ENCODE data around the gene STIM2.

STIM2 gene

DNA sequence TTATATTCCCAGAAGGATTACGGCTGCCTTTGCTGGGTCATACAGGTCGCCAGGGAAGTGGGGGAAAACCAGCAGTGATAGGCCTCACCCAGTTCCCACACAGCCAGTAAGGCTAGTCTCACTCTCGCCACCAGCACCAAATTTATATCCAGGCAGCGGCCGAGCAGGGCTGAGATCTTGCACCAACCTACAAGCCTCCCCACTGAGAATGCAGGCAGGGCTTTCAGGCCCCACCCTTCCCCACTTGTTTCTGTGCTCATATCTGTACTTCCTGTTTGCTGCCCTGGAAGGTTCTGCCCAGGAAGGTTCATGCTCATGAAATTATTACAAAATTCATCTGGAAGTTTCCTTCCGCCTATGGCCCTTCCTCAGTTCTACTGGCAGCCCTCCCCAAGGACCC, 179.7 kb downstream of the STIM2 start:
- DNase-seq (ENCODE audit: low spot score) = no peak

DNA sequence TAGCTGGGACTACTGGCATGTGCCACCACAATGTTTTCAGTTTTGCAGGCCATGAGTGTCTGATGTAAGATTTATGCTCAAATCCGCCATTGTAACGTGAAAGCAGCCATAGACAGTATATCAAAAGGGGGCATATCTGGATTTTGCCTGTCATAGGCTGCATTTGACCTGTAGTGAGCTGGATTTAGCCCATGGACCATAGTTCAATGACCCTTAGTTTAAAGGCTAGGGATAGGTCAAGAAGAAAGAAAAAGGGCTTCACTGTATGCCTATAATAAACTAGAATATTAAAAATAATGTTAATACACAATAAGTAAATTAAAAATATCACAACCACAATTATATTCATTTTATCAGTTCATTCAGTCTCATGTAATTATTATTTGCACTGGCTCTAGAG, 181.8 kb downstream of the STIM2 start:
- DNase-seq (ENCODE audit: low spot score) = no peak

DNA sequence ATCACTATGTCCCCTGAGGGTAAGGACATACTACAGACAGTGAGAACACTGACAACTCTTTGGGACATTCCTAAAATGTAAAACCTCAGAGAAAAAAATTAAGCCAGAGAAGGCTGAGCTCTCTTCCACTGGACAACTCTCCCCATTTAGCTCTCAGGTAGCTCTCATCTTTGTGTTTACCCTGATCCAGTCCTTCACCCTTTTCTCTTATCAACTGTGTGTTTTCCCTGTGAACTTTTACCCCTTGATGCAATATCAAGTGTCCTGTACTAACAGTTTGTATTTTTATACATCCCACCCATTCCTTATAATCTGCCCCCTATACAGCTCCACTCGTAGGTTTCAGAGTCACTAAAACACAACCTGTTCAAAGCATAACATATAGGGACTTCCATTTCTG, 182.6 kb downstream of the STIM2 start:
- DNase-seq (ENCODE audit: low spot score) = no peak

DNA sequence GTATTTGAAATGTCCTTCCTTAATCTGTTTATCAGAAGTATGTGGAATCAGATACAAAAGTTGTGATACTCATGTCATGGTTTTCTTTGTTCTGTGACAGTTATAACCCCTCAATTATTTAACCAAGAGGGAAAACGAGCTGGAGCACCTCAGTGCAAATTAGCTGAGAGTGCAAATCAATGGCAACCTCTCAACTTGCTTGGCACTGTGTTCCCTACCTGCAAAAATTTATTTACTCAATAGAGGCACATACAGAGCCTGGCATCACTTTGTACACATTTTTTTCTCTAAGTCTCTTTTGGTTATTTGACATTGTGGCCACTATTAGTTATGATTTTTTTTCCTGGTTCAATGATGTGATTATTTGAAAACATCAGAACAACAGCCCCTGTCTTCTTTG, 186.2 kb downstream of the STIM2 start:
- no peak for DNase-seq (ENCODE audit: low spot score)

DNA sequence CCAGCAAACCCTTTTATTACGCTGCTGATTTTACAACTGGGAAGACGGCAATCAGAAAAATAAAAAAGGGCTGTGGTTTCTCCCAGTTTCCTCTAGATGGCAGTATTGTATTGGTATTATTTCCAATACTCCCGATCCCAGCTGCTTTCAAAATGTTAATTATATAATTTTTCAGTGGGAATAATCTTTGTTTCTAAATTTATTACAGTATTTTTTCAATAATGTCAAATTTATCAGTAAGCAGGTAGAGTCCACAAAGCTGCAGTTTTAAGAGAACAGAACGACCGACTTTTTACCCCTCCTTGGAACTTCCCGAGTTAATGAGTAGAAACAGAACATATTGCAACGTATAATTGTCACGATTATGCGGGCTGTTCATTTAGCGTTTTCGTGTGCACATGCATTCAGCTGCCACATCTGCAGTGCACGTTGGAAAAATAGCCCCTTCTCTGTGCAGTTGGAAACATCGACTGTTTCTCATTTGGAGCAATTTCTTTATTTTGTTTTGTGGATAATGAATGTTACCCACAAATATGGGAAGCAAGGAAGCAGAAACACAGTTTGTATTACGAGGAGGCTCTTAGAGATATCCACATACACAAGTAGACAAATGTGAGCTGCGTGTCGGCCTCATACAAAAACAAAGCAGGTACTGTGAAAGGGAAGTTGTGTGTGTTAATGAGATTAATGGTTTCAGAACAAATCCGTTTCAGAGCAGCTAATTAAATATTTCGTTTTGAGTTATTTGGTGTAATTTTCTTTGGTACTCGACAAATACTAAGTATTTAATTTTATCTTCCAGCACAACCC, 188.0 kb downstream of the STIM2 start:
- peak; percentile 31 for DNase-seq (ENCODE audit: low spot score)

DNA sequence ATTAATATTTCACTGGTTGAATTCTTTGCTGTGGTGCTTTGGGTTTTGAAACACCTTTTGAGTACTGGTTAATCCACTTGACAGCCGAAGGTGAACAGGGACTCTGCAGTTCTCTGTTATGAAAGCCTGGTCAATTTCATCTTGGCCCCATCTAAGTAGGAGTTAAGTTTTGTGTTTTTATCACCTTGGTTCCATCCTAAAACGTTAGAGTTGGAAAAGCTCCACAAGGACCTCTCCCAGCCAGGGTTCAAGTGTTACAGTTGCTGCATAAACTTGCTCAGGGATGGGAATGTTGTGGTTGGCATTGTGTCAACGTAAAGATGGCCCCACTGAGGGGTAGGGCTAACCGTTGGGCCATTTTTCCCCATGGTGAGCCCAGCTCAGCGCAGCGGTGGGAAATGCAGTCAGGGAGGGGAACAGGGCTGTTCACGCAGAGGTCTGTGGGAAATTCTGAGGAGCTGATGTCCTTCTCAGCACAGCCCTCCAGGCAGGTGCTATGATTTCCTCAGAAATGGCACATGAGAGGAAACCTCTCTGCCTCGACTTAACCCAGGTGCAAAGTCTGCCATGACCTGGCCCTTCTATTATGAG, 188.7 kb downstream of the STIM2 start:
- DNase-seq (ENCODE audit: low spot score) = no peak

DNA sequence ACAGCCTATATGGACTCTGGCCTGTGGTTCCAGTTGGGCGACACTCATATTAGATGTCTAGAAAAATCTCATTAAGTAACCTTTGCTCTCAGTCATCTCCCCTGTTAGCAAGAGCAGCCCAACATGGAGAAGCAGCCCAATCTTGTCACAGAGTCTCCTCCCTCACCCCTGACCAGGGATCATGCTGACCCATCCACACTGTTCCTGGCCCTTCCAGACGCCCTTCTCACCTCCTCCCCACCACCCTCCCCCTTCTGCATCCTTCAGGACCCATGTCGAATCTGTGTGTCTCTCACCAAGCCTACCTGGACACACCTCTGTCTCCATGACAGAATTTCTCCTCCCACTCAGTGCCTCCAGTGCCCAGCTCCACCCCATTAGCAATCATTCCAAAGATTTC, 190.1 kb downstream of the STIM2 start:
- DNase-seq (ENCODE audit: low spot score) = no peak

DNA sequence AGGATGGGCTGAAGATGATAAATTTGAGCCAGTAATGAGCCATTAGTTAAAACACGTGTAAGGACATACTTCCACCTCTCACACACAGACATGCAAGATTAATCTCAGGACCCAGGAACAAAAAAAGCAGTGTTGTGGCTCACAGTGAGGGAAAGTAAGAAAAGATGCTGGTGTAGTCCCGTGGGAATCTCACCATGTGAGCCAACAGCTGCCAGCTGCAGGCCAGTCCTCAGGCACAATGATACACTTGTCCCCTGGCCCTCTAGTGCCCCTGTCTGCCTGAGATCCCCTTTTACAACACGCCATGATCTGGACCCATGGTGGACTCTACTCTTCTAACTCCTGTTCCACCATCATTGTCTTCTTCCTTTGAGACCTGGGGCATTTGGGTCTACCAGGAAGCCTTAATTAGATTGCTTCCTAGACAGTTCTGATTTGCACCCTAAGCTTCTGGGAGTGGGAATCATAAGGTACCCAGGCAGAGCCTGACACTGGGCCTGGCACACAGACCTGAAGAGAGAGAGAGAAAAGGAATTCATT, 194.7 kb downstream of the STIM2 start:
- DNase-seq (ENCODE audit: low spot score) = no peak

DNA sequence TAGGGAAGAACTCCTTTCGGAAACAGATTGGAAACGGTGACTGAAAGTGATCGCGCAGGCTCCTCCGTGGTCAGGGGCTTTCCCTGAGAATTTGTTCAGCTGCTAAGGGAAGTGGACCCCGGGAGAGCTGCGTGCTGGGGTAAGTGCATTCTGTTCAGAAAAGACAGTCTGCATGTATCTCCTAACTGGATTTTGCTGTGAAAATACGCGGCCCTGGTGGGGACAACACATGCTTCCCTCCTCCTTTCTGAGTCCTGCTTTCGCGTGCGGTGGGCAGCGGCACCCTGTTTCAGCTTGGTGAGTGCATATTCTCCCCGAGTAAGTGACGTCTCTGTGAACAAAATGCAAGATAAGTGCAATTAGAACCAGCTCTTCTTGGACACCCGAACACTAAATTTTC, 195.6 kb downstream of the STIM2 start:
- DNase-seq (ENCODE audit: low spot score) = no peak

DNA sequence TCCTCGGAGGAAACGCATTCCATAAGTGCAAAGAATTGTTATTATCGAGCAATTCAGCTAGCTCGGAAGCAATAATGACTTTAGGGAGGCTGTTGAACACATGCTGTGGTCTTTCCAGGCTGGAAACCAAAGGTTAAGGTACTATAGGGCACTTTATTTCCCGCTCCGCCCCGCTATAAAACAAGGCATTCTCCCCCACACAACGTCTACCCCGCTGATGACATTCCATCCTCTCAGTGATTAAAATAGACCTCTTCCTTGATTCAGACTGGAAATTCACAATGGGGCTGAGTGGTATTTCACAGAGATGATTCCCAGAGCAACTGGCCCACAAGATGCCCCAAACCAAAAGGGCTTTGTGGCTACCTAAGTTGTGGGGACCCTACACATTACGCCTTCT, 196.4 kb downstream of the STIM2 start:
- DNase-seq (ENCODE audit: low spot score) = no peak

DNA sequence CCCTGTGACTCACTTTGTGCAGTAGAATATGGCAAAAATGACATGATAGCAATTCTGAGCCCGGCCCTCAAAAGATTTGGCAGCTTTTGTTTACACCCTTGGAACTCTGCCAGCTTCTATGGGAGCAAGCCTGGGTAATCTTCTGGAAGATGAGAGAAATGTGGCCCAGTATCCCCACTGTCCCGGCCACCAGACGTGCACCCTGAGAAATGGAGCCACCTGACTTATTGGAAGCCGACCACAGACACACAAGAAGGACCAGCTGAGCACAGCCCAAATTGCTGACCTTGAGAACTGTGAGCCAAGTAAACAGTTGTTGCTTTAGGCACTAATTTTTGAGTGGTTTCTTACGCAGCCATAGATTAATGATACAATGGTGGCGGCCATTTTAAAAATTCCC, 197.0 kb downstream of the STIM2 start:
- no peak for DNase-seq (ENCODE audit: low spot score)

DNA sequence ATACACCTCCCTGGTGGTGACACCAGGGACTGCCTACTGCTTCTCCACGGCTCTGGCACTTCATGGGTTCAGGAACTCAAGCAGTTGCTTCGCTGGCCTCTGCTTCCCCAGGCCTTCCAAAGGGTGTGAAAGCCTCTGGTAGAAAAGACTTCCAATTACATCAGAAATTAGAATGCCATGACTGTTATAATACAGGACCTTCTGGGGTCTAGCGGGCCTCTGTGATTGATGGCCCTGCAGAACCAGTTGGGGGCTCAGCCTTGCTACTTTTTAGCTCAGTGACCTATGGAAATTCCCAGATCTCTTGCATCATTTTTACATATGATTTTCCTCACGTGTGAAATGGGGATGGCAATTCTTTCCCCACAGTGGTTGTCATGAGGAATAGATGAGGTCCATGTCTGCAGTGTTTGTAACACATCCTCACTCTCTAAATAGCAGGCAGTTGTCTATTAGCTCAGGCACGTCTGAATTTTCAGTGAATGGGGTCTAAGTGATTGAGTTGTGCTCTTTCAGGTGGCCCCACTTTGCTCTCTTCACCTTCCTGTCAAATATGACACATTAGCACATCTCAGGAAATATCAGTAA, 198.3 kb downstream of the STIM2 start:
- DNase-seq (ENCODE audit: low spot score) = no peak

DNA sequence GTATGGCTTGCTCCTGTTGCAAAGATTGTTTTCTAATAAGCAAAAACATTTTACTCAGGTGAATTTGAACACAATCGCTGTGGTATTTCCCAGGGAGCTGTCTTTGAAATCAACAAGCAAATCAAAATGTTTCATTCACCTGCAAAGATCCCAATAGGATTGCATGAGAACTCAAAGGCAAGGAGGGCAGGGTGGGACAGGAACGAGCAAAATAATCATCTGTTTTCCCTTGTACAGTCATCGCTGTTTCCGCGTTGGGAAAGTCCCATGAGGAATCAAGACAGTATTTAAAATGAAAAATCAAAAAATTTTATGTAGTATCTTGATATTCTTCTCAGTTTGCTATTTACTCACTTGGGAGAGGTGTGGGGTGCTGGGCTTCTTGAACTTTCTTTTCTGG, 198.8 kb downstream of the STIM2 start:
- no peak for DNase-seq (ENCODE audit: low spot score)

DNA sequence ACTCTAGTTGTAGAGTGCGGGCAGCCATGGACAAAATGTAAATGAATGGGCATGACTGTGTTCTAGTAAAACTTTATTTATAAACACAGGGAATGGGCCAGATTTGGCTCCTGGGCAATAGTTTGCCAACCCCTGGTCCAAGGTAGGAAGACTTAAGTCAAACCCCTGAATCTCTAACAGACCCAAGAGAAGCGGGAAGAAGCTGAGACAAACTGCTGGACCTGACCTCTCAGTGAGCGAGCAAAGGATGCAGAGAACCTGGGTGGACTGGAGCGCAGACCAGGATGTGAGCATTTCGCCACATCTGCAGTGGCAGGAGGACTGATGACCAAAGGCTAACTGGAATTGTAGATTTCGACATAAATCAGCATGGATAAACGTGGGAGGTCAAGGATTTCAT, 201.6 kb downstream of the STIM2 start:
- no peak for DNase-seq (ENCODE audit: low spot score)

DNA sequence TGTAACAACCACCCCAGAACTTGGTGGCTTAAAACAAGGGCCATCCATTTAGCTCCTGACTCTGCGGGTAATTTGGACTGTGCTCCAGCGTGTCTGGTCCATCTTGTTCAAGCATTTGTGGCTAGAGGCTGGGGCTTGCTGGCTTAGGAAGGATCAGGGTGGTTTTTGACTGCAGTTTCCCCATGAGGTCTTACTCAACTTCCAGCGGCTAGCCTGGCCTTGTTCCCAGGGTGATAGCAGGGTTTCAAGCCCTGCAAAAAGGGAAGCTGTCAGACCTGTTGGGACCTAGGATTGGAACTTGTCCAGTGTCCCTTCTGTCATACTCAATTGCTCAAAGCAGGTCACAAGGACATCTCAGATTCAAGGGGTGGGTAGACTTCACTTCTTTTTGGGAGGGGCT, 205.9 kb downstream of the STIM2 start:
- DNase-seq (ENCODE audit: low spot score) = no peak

DNA sequence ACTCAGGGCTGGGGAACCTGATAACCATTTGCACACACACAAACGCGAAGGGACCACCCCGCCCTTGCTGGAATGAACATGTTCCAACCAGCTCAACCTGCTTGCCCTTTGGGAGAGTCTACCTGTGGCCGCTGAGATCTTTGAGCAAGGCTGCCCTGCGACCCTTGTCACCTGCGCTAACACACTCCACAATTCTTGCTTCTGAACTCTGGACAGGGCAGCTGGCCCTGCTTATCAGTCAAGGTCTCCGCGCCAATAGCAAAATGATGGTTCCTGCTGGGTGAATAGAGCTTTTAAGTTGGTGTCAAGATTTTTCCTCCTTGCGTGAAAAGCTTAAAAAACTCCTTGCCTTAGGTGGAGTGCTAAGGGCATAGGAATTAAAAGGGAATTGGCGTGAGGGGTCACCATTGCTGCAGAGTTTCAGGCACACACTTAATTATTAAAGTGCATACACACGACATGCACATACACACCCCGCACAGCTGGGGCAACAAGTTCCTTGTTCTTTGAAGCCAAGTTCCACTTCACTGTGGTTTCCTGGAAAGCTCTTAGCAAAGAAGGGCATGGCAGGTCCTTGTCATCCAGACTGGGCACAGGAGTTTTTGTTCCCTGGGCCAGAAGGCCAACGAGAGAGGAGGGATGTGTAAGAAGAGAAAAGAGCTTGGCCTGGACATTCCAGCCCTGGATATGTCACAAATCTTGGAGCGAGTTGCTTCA, 207.7 kb downstream of the STIM2 start:
- no peak for DNase-seq (ENCODE audit: low spot score)

All from kidney capillary endothelial cell (primary cell).